HL-60 (cell line): ENCODE results near the gene ADAMTS2.

Experiments used
- GABPA ChIP-seq: IDR thresholded peaks from 2 replicates; pipeline ENCODE4 v1.6.1; 2012; ENCODE audit warnings: low read depth
- POLR2AphosphoS5 ChIP-seq: IDR thresholded peaks from 2 replicates; pipeline ENCODE4 v1.6.1; 2012; ENCODE audit warnings: low read depth
- REST ChIP-seq: IDR thresholded peaks from 2 replicates; pipeline ENCODE4 v1.6.1; 2012; ENCODE audit warnings: low read depth; ENCODE audit not compliant: insufficient replicate concordance
- SPI1 ChIP-seq: IDR thresholded peaks from 2 replicates; pipeline ENCODE4 v1.6.1; 2012; ENCODE audit warnings: low read depth, mild to moderate bottlenecking, borderline replicate concordance
- TF ChIP-seq, protein P1 (sequence below): IDR thresholded peaks from one replicate; pipeline ENCODE4 v1.5.1; 2011; ENCODE audit warnings: low read length, control low read depth, inconsistent platforms; ENCODE audit not compliant: insufficient read depth

DNA sequence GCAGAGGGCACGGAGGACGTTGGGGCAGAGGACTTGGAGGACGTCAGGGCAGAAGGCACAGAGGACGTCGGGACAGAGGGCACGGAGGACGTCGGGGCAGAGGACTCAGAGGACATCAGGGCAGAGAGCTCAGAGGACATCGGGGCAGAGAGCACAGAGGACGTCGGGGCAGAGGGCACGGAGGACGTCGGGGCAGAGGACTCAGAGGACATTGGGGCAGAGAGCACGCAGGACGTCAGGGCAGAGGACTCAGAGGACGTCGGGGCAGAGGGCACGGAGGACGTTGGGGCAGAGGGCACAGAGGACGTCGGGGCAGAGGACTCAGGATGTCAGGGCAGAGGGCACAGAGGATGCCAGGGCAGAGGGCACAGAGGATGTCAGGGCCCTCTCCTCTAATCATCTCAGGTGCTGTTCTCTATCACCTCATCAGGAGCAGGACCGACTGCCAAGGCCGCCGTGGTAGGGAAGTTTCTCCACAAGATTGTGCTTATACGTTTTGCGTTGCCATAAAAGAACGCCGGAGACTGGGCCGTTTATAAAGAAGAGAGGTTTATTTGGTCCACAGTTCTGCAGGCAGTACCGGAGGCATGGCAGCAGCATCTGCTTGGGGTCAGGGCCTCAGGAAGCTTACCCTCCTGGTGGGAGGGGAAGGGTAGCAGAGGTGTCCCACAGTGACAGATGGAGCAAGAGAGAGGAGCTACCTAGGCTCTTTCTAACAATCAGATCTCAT is 29.4 kb upstream of the ADAMTS2 start:
- TF ChIP-seq, protein P1, sequence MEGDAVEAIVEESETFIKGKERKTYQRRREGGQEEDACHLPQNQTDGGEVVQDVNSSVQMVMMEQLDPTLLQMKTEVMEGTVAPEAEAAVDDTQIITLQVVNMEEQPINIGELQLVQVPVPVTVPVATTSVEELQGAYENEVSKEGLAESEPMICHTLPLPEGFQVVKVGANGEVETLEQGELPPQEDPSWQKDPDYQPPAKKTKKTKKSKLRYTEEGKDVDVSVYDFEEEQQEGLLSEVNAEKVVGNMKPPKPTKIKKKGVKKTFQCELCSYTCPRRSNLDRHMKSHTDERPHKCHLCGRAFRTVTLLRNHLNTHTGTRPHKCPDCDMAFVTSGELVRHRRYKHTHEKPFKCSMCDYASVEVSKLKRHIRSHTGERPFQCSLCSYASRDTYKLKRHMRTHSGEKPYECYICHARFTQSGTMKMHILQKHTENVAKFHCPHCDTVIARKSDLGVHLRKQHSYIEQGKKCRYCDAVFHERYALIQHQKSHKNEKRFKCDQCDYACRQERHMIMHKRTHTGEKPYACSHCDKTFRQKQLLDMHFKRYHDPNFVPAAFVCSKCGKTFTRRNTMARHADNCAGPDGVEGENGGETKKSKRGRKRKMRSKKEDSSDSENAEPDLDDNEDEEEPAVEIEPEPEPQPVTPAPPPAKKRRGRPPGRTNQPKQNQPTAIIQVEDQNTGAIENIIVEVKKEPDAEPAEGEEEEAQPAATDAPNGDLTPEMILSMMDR = no peak
- TF ChIP-seq SPI1 (no peak), POLR2AphosphoS5 (no peak), REST (no peak), GABPA (no peak)
